HG02852 (cell line): Measurements from ENCODE around the gene CCL1.

ENCODE experiments used
- ATAC-seq: cut with Tn5 transposase; IDR thresholded peaks from one replicate; pipeline ENCODE4 v1.9.1; 2021; ENCODE audit warnings: mild to moderate bottlenecking, moderate library complexity; ENCODE audit not compliant: unreplicated experiment

The CCL1 gene

DNA sequence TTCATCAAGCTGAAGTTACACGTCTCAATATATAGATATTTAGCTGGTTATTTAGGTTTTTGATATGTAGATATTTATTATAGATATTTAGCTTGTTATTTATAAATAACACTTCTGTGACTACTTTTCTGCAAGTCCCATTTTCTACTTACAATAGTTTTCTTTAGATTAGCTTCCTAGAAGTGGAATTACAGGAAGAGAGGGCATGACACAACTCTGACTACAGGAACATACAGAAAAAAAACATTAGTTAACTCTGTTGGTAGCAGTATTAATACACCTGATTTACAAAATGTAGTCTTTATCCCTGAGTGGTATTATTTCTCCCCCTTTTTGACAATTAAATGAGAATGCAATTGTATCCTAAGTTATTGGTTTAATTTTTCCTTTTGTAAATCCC lies 21.2 kb upstream of the CCL1 start:
- no peak for ATAC-seq

DNA sequence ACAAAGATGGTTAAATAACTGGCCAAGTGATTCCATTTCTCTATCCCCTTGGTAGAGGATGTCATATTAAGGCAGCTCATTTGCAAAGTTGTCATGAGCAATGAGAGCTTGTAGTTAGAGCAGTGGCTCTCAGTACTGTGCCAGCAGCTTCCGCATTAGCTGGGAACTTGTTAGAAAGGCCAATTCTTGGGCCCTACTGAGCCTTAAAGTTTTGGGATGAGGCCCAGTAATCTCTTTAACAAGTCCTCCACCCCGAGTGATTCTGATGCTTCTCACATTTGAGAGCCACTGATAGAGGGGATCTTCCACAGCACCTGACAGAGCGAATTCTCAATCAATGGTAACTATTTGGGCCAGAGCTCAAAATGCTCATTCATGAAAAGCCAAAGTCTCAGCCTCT lies 20.2 kb upstream of the CCL1 start:
- ATAC-seq = no peak

DNA sequence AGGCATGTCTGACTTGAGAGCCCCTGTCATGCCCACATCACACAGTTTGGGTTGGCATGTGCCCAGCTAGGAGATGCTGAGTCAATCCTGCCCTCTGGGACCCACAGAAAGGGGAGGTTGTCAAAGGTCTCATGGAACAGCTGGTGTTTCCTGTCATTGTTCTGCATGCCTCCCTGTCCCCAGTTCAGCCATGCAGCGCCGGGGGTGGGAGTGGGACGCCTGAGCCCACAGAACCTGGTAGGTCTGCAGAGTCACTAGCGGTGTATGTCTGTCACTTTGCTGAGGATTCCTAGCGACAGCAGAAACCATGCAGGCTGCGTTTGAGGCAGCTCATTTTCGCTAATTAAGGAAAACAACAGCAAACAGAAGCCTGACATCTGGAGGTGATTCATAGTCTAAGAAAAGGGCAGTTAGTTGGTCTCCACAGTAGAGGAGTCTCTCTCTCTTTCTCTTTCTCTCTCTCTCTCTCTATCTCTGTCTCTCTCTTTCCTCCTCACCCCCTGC lies 19.6 kb upstream of the CCL1 start:
- no peak for ATAC-seq

DNA sequence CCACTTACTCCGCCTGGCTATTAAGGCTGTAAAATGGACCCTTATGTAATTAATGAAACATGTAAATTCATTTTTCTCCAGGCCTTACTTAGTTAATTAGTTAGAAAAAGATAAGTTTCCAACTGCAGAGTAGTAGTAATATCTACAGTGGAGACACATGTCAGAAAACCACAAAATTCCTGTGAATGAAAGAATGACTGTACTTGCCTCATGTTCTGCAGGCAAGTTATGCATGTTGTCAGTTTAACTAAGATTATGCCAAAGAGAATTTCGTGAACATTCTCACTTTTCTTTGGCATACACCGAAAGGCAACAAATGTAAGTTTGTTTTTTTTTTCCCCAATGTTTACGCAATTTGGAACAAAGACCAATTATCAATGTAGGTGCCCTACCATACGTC lies 16.8 kb upstream of the CCL1 start:
- no peak for ATAC-seq

DNA sequence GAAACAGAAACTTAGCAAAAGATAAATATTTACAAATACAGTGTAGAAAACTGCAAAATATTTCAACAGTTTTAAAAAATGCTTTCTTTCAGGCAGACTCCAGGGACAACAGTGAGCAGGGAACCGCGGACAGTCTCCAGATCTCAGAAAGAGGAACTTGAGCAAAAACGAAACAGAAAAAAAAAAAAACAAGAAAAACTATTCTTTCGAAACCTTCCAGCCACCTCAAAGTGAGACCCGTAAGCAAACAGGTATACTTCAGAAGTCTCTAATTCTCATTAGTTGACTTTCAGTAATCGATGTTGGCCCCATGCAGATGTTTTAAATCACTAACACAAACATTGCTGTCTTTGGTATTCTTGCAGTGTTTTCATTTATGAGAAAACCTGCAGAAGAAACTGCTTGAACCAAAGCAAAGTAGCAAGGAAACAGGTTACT lies 15.7 kb upstream of the CCL1 start:
- peak; percentile 79 for ATAC-seq

DNA sequence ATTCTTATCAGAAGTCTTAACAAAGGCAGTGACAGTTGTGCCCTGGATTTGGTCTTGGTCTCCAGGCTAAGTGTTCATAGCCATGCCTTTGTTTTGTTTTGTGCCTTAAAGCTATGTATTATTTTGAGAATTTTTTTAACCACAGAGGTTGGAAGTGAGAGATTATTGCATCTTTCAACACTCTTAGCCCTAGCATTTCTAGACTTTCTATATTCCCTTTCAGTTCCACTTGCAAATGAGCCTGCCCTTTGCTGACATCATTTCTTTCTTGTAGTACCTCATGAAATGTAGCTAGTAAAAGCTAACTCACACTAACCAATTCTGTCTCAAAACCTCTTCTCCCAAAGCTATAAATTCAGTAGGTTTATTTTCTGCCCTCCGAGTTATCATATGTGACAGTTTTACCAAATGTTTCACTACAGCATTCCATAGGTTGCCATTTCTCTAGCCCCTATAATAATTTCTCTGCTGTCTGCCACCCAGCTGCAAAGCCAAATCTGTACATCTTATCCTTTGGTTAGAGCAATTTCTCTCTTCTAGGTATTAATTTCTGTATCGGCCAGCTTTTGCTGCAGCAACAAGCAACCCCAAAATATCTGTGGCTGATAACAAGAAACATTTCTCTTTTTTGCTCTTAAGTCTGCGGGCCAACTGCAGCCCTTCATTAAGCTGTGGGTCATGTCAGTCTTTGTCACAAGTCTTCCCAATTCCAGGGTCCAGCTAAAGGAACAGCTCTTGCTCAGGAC lies 14.2 kb upstream of the CCL1 start:
- peak; percentile 62 for ATAC-seq

DNA sequence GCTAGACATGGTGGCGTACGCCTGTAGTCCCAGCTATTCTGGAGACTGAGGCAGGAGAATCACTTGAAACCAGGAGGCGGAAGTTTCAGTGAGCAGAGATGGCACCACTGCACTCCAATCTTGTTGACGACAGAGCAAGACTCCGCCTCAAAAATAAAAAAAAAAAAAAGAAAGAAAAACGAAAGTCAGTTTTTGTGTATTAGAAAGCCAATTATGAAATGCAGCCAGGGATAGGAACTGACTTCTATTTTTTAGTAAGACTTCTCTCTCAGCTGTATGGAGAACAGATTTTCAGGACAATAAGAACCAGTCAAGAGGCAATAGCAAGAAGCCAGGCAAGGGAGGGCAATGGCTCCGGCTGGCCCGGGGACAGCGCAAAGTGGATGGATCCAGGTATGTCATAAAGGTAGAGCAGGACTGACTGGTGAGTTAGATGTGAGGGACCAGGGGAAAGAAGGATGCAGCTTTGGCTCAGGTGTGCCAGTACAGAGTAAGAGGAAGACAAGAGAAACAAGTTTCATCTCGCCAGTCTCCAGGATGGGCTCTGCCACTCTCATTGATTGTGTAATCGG lies 12.5 kb upstream of the CCL1 start:
- no peak for ATAC-seq

DNA sequence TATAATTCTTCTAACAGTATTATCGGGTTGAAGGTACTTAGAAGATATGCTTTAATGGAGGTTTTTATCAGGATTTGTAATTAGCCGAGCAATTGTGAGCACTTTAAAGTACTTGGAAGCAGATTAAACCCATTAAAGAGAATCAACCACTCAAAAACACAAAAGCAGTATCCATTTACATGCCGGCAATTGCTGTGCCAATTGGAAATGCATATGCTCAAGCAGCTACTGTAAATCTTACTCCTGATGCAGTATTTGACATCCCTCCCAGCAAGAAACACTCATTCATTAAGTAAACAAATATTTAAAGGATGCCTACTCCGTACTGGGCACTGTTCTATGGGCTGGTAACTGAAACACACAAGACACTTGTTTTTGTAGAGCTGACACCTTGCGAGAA lies 11.4 kb upstream of the CCL1 start:
- ATAC-seq = no peak

DNA sequence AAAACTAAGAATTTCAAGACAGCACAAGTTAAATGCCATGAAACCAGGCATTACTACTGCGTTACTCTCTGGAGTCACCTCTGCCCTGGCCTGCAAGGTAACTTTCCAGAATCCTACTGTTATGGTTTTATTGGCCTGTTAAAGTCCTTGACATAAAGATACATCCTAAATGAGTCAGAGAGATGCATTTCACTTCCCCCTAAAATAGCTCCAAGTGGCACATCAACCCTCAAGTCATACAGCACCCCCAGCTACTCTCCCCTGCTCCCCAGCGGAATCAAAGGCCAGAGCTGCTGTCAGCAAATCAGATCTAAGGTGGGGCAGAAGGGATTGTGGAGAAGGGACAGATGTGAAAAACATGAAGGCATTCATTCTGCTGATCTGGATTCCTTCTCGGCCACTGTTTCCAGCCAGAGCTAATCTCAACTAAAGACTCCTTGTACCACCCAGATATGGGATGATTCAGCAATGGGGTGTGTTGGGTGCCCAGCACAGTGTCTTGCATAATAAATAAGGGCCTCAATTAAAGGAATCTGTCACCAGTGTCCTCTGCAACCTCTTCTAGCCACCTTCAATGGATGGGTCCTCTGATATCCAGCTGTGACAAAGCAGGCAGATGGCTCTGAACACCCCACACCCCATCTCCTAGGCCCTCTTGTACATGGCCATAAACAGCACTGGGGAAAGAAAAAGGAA lies 8.5 kb upstream of the CCL1 start:
- no peak for ATAC-seq

DNA sequence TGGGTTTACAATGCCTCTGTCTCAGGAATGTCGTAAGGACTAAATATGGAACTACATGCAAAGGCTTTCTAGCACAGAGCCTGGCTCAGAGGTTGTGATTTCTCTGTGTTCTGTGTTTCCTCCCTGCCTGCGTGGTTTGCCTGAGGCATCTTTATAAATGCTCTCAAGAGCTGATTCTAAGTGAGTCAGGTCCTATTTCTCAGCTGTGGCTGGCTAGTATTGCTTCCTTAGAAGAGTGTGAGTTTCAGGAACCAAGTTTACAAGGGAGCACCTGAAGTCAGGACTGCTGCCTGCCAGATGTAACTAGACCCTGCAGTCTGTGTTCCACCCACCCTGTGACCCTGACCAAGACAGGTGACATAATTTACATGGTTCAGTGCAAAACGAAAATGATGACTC lies 8.0 kb upstream of the CCL1 start:
- ATAC-seq = peak; percentile 47

DNA sequence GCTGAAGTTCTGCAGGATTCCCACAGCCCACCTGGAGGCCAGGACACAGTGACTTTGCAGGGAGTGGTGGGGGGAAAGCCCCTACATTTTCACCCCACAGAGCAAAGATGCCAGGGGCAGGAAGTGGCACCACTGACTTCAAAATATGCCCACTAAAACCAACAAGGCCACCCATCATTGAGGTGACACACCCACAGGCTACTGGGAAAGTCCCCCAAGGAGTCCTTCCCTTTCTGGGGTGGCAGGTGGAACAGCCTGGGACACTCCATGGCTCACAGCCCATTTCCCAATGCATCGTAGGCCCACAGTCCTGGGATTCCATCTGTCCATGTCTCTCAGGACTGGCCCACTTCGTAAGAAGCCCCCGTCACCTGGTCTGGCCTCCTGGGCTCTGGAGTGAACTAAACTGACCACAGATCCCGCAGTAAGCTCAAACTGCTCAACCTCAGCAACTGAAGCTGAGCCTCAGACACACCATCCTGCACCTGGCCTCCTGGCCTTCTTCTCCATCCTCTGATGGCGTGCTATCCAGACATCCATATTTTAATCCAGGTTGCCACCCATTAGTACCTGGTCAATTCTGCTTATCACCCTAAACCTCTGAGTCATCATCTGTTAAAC lies 7.5 kb upstream of the CCL1 start:
- ATAC-seq = no peak

DNA sequence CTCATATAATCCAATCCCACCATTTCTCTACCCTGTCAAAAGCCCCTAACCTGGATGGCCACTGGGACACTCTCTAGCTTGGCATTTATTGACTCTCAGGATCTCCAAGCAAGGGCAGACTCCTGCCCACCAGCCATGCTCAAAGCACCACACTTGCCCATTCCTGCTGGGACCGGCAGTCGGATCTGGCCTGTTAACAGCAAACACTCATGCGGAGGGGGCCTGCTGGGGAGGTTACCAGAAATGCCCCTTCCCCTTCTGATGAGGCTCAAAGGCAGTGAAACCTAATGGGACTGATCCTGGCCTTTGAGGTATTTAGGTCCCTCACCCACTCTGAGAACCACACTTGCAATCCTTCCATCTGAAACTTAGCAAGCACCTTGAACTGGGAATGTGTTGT lies 6.5 kb upstream of the CCL1 start:
- no peak for ATAC-seq

DNA sequence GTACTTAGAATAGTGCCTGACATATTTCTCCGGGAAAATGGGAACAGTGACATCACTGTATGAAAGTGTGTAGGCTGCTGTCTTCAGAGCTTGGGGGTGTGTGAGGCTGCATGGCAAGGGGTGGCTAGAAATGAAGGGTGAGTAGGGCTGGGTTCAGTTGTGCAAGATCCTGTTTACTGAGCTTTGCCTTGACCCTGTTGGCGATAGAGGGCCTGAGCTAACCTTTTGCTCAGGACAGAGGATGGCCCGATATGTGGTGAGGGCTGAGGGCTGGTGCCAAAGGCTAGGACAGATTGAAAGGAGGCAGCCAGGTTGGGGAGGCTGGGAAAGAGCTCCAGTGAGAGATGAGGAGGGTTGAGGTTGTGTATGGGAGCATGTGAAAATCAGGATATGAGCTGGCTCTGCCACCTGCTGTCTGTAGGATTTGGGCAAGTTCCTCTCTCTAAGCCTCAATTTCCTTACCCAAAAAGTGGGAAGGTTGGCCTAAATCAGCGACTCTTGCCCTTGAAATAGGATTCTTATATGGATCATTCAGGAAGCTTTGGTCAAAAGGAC lies 6.0 kb upstream of the CCL1 start:
- no peak for ATAC-seq

DNA sequence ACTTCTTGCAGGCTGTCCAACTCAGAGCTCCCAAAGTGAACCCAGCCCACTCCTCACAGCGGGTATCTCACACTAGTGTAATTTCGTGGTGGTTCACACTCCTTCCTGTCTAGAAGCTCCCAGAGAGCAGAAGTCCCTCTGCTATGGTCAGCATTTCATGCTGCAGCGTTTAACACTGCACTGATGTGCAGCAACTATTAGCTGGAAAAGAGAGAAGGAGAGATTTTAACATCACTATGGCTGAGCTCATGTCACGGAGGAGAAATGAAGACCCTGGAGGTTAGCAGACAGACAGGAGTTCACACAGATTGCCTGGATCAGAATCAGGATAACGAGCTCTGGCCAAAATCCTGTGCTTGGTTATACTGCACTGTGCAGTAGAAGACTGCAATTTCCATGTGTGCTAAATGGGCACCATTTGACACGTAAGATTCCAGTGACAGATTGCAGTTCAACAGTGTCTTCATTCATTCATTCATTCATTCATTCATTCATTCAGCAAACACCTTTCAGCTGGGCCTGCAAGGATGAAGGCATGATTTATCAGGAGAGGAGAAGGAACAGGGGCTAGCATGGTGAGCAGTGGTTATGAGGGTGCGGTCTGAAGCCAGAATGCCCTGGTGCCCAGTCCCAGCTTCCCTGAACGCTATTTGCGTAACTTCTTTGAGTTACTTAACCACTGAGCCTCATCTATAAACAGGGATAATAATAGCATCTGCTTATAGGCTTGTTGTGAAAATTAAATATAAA lies 5.3 kb upstream of the CCL1 start:
- ATAC-seq = no peak

DNA sequence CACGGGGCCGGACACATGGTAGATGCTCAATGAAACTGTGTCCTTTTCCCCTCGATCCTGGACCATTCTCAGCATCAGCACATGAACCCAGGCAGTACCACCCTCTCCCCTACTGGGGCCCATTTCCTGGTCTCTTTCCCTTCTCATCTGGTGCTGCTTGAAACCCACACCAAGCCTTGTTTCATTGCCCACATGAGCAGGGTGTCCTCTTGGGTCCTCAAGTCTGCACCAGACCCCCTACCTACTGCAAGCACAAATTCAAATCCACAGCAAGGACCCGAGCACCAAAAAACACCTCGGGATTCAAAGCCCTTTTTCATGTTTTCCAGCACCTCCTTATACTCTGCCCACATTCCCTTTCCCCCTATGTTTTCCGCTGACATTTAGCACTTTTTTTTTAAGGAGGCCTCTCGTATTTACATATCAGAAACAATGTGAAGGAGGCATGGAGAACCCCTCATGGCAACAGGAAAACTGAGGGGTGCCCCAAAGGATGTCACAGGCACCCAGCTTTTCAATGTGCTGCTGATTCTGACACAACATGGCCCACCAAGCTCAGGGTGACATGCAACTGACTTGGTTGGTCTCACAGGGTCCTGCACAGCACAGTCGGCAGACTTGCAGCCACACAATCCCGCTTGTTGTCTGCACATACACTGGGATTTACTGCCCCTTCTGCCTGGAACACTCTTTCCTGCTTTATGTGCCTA lies 4.6 kb upstream of the CCL1 start:
- no peak for ATAC-seq

DNA sequence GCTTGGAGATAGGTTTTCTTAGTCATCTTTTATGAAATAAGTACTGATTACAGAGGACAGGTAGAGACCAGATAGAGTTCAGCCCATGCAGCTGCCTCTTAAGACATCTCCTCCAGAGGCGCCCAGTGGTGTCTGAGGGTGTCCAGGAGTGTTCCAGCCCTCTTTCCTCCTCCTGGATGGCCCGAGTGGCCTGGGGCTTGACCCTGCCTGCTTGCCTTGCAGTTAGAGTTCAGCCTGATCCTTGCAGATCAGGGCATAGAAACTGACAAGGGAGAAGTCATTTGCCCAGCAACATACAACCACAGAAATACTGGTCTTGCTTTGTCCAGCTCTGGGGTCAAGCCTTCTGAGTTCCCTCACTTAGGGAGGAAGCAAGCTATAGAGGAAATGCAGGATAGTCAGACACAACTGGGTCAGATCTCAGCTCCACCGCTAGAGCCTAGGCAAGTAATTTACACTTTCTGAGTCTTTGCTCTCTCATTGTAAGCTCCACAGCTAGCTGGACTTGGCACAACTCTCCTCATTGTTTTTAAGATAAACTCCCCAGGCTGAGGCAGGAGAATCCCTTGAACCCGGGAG lies 3.6 kb upstream of the CCL1 start:
- no peak for ATAC-seq

DNA sequence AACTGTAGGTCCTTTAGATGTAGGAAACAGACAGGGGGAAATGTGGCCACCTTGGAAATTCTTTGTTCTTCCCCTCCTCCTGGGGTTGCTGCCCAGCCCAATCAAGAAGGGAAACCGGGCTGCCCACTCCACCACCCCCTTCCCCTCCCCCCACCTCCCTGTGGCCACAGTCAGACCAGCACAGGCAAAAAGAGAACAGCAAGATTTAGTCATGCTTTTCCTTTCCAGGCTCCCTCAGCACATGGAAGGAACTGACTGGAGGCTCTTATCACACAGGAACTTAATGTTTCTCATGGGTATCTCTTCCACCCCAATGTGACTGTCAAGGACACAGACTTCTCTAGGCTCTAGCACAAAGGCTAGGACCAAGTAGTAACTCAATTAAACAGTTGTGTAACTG lies 3.0 kb upstream of the CCL1 start:
- ATAC-seq = no peak

DNA sequence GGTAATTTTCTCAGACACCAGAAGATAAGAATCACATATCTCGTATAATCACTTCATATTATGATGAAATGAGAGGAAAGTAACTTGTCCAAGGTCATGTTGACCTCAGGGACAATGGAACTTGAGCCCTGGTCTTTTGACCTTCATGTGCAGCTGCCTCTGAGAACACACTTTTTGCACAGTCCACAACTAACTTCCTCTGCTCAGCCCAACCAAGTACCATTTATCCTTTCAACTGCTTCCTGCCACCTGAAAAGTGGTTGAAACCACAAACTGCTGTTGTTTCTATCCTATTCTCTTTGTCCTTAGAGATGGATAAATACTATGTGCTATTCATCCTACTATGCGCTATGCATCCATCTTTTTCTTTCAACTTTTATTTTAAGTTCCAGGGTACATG lies 2.3 kb upstream of the CCL1 start:
- no peak for ATAC-seq

DNA sequence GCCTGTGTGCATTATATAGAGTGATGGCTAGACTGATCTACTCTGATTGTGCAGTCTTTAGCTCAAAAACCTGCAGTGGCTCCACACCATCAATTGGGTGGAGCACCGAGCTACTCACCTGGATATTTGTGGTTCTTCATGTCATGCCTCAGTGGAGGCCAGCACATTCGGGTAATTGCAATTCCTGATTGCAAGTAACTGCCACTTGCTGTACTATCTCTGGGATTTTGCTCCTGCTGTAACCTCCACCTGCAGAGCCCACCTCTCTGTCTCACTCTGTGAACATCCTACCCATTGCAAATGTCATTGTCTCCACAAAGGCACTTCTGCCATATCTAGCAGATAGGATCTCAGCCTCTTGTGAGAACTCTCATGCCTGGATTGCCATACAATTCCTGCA lies 1.7 kb upstream of the CCL1 start:
- ATAC-seq = no peak
